T-helper 2 cell treated with Interferon-gamma antibody and Interleukin-4, amounts not matched to agents 5 μg/mL and 100 μg/mL, for 36 hours (primary cell): Measurements from ENCODE around the gene LRRFIP1.

ENCODE experiments used
- DNase-seq: peaks from one replicate; pipeline ENCODE4 v3.0.0; 2021; ENCODE audit warnings: low spot score
- H3K27ac Mint-ChIP-seq: one replicate; pipeline ENCODE4 v1.8.0; 2021; ENCODE audit warnings: mild to moderate bottlenecking, mixed read lengths
- H3K27me3 Mint-ChIP-seq: one replicate; pipeline ENCODE4 v1.8.0; 2021; ENCODE audit warnings: low read depth, mixed read lengths
- H3K36me3 Mint-ChIP-seq: one replicate; pipeline ENCODE4 v1.8.0; 2021; ENCODE audit warnings: low read depth, mixed read lengths
- H3K4me1 Mint-ChIP-seq: one replicate; pipeline ENCODE4 v1.8.0; 2021; ENCODE audit warnings: low read depth, mixed read lengths
- H3K4me3 Mint-ChIP-seq: one replicate; pipeline ENCODE4 v1.8.0; 2022; ENCODE audit warnings: mild to moderate bottlenecking, moderate library complexity, mixed read lengths
- H3K9me3 Mint-ChIP-seq: one replicate; pipeline ENCODE4 v1.8.0; 2021; ENCODE audit warnings: mixed read lengths

The LRRFIP1 gene

GRCh38 chr2:237694415-237695194 is 67.2 kb downstream of the LRRFIP1 start:
- H3K36me3 Mint-ChIP-seq: peaks cover 27% of the 10 kb centered on the region
- no peaks in the 10 kb centered on the region for H3K27me3 Mint-ChIP-seq
- H3K4me1 Mint-ChIP-seq: peaks cover 61% of the 10 kb centered on the region
- H3K9me3 Mint-ChIP-seq: no peaks in the 10 kb centered on the region
- H3K4me3 Mint-ChIP-seq: peak overlapping the region; percentile 98
- no peak for DNase-seq
- peak overlapping the region; percentile 95 for H3K27ac Mint-ChIP-seq

- DNase-seq: no peak
- H3K4me1 Mint-ChIP-seq: peaks cover 61% of the 10 kb centered on the region
These were observed 67.9 kb downstream of the LRRFIP1 start for GRCh38 chr2:237695201-237695780.

GRCh38 chr2:237696461-237696860 is 69.1 kb downstream of the LRRFIP1 start:
- Mint-ChIP-seq H3K36me3 (peaks cover 30% of the 10 kb centered on the region), H3K4me3 (peak overlapping the region; percentile 98), H3K9me3 (no peaks in the 10 kb centered on the region), H3K27ac (peak overlapping the region; percentile 95), H3K27me3 (no peaks in the 10 kb centered on the region), H3K4me1 (peaks cover 69% of the 10 kb centered on the region)
- DNase-seq: peak; percentile 51

More at GRCh38 chr2:237695201-237695780, 67.9 kb downstream of the LRRFIP1 start:
- H3K9me3 Mint-ChIP-seq: no peaks in the 10 kb centered on the region
- H3K27ac Mint-ChIP-seq: peak overlapping the region; percentile 95
- no peaks in the 10 kb centered on the region for H3K27me3 Mint-ChIP-seq
- H3K4me3 Mint-ChIP-seq: peak overlapping the region; percentile 98
- H3K36me3 Mint-ChIP-seq: peaks cover 27% of the 10 kb centered on the region

DNA sequence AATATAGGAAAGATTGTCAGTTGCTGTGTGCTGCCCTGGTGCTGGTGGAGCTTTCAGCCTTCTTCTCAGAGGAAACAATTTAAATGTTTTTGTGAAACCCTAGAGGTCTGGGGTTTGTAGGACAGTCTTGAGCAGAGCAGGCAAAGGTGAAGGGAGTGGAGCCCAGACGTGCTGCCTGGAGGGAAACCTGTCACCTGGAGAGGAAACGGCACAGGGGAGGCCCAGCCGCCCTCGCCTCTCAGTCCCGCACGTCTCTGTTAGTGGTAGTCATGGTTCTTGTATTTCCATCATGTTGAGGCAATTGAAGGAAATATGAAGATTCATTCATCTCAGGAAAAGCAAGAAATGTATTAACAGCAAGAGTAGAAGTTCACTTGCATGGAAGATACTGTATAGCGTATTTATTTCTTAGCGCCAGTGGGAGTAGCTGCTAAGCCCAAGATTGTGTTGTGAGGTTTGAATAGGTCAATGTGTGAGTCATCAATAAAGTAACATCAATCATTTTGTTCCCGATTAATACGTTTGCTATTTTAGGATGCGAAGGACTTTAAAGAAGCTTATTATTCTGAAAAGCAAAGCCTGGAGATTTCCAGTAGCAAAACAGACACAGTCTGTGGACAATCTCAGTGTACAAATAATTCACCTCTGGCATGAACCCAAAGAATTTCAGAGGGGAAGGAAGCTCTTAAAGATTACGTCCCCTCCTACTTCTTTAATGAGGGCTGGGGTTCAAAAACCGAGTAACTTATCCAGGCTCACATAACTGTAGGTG is 70.4 kb downstream of the LRRFIP1 start:
- DNase-seq: no peak
- Mint-ChIP-seq H3K36me3 (peaks cover 30% of the 10 kb centered on the region), H3K9me3 (no peaks in the 10 kb centered on the region), H3K4me1 (peaks cover 82% of the 10 kb centered on the region), H3K4me3 (peak overlapping the region; percentile 98), H3K27me3 (no peaks in the 10 kb centered on the region), H3K27ac (peak overlapping the region; percentile 82)

DNA sequence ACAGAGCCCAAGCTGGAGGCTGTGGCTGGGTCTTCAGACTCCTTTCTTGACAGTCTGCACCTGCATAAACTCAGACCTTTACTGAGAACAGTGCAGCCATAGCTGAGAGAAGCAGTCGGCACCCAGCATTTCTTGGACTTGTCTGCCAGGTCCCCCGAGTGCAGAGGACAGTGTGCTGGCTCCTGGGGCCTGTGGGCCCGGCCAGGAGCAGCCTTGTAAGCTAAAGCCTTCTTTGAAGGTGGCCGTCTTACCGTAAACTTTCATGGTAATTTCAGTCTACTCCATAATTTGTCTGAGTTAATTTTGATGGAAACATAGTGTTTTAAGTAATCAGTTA is 70.9 kb downstream of the LRRFIP1 start:
- no peaks in the 10 kb centered on the region for H3K27me3 Mint-ChIP-seq
- DNase-seq: no peak
- peaks cover 88% of the 10 kb centered on the region for H3K4me1 Mint-ChIP-seq
- H3K4me3 Mint-ChIP-seq: peak overlapping the region; percentile 98
- peak overlapping the region; percentile 82 for H3K27ac Mint-ChIP-seq
- H3K36me3 Mint-ChIP-seq: peaks cover 31% of the 10 kb centered on the region
- H3K9me3 Mint-ChIP-seq: no peaks in the 10 kb centered on the region

DNA sequence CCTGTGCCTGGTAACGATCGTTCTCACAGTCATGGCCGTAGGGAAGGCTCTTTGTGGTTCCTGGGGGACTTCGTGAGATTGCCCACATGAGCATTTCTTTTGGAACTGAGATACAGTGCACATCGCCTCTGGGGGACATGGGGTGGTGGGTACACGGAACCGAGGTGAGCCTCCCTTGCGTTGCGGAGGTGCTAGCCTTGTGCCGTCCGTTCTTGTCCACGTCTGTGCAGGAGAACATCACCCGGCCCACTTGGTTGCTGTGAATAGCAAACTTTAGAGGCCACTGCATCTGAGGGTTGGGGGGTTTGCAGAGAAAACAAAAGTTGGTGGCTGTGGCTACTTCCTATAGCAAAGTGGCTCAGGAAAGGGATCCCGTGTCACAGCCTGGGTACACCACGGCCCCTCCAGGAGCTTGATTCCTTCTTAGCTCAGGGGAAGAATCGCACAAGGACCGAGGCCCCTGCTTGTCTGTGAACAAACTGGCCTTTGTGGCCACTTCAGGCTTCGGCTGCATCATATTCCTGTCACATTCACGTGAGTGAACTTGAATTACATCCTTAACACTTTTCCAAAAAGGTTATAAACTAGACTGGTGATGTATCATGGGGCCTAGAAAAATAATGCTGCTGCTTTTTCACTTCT is 72.6 kb downstream of the LRRFIP1 start:
- Mint-ChIP-seq H3K4me3 (peak overlapping the region; percentile 75), H3K27me3 (no peaks in the 10 kb centered on the region), H3K4me1 (peaks cover 92% of the 10 kb centered on the region), H3K27ac (peak overlapping the region; percentile 88), H3K36me3 (peaks cover 27% of the 10 kb centered on the region), H3K9me3 (no peaks in the 10 kb centered on the region)
- no peak for DNase-seq

DNA sequence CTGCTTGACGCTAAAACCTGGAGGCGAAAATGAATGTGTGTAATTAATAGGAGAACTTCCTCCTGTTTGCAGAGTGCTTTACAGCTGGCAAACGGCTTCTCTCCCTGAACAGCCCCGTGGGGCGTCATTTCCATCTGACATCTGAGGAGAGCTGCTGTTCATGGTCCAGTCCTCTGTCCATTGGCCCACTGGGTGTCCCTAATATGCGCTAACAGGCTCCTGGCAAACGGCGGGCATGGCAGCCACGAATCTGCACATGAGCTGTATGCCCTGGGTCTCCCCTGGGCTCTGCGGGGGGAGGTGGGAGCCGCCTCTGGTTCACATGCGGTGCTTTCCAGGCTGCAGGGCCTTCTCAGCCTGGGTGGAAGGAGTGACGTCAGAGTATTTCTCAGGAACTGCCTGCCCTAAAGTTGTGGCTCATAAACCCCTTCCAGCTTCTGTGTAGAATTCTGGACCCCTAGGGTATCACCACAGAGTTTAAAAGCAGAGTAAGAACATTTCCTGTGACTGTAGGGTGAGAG is 73.2 kb downstream of the LRRFIP1 start:
- peak overlapping the region; percentile 88 for H3K27ac Mint-ChIP-seq
- H3K36me3 Mint-ChIP-seq: peaks cover 26% of the 10 kb centered on the region
- H3K4me3 Mint-ChIP-seq: peak overlapping the region; percentile 75
- no peaks in the 10 kb centered on the region for H3K27me3 Mint-ChIP-seq
- H3K4me1 Mint-ChIP-seq: peaks cover 88% of the 10 kb centered on the region
- peak; percentile 88 for DNase-seq
- no peaks in the 10 kb centered on the region for H3K9me3 Mint-ChIP-seq

- no peaks in the 10 kb centered on the region for H3K27me3 Mint-ChIP-seq
- H3K4me3 Mint-ChIP-seq: peak overlapping the region; percentile 75
- H3K27ac Mint-ChIP-seq: peak overlapping the region; percentile 88
- DNase-seq: no peak
- peaks cover 85% of the 10 kb centered on the region for H3K4me1 Mint-ChIP-seq
- no peaks in the 10 kb centered on the region for H3K9me3 Mint-ChIP-seq
- peaks cover 27% of the 10 kb centered on the region for H3K36me3 Mint-ChIP-seq
These were observed 73.9 kb downstream of the LRRFIP1 start for GRCh38 chr2:237701033-237701858.

GRCh38 chr2:237701859-237702390 is 74.5 kb downstream of the LRRFIP1 start:
- H3K36me3 Mint-ChIP-seq: peaks cover 28% of the 10 kb centered on the region
- H3K9me3 Mint-ChIP-seq: no peaks in the 10 kb centered on the region
- H3K27ac Mint-ChIP-seq: peak overlapping the region; percentile 88
- H3K4me1 Mint-ChIP-seq: peaks cover 86% of the 10 kb centered on the region
- no peaks in the 10 kb centered on the region for H3K27me3 Mint-ChIP-seq
- no peak for DNase-seq
- H3K4me3 Mint-ChIP-seq: peak overlapping the region; percentile 75

GRCh38 chr2:237702441-237703391 is 75.3 kb downstream of the LRRFIP1 start:
- Mint-ChIP-seq H3K4me1 (peaks cover 85% of the 10 kb centered on the region), H3K27ac (peak overlapping the region; percentile 88), H3K9me3 (no peaks in the 10 kb centered on the region), H3K4me3 (peak overlapping the region; percentile 75), H3K36me3 (peaks cover 26% of the 10 kb centered on the region), H3K27me3 (no peaks in the 10 kb centered on the region)
- no peak for DNase-seq

GRCh38 chr2:237704501-237705434 is 77.4 kb downstream of the LRRFIP1 start:
- Mint-ChIP-seq H3K27me3 (no peaks in the 10 kb centered on the region), H3K9me3 (no peaks in the 10 kb centered on the region), H3K4me1 (peaks cover 71% of the 10 kb centered on the region), H3K4me3 (peak overlapping the region; percentile 75), H3K36me3 (peaks cover 35% of the 10 kb centered on the region), H3K27ac (peak overlapping the region; percentile 88)
- DNase-seq: no peak
